GM19025 (cell line): ENCODE data around the gene AK1.

Source experiments
- ATAC-seq: cut with Tn5 transposase; IDR thresholded peaks from one replicate; pipeline ENCODE4 v1.9.1; 2021; ENCODE audit warnings: mild to moderate bottlenecking, low read depth, moderate library complexity; ENCODE audit not compliant: unreplicated experiment

AK1 gene

GRCh38 chr9:127910613-127911205, 33.2 kb upstream of the AK1 start:
- ATAC-seq, result no peak

DNA sequence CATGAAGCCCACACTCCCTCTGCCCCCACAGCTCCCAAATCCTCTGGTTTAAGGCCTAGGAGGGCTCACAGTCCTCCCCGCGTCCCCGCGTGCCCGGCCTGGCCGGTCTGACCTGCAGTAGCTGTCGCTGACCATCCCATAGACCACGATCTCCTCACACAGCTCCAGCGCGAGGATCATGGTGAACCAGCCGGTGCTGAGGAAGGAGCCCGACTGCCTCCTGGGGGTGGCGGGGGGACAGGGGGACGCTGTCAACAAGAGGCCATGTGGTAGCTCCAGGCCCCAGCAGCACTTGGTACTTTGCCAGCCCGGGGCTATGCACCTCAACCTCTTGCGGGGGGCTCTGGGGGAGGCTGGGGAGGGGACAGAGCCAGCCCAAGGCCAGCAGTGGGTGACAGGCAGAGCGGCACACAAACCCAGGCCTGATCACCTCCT, 32.4 kb upstream of the AK1 start:
- ATAC-seq, result no peak

DNA sequence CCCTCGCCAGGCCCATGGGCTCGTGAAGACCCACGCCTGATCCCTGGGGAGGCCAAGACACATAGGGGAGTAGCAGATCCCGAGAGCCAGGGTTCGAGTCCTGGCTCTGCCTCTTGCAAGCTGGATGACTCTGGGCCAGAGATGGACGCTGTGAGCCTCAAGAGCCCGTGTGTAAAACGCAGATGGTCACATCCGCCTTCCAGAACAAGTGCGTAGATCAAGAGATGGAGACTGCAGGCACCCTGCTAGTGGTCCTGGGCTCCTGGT, 31.1 kb upstream of the AK1 start:
- ATAC-seq, result no peak

- no peak for ATAC-seq
Measured at GRCh38 chr9:127907867-127908659, 30.6 kb upstream of the AK1 start.

GRCh38 chr9:127905788-127906191, 28.3 kb upstream of the AK1 start:
- ATAC-seq, result no peak

- ATAC-seq, result no peak
Measured at GRCh38 chr9:127905004-127905728, 27.7 kb upstream of the AK1 start.

DNA sequence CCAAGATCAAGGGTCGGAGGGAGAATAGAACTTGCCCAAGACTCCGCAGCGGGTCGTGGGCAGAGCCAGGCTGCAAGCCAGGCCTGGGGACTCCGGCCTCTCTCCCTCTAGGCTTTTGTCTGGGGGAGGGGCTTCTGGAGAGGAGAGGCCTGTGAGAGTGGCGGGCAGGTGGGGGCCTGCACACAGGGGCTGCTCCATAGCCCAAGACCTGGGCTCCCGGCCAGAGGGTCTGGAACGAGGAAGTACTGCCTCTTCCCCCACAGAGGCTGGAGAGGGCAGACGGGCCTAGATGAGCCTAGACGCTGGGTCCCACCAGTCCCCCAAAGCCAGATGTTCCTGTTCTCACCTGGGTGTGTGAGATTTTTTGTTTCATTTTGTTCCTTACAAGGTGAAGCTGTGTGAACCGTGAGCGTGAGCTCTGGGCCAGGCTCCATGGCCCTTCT, 27.1 kb upstream of the AK1 start:
- ATAC-seq, result no peak

GRCh38 chr9:127903557-127904475, 26.3 kb upstream of the AK1 start:
- ATAC-seq, result no peak

GRCh38 chr9:127899128-127899943, 21.9 kb upstream of the AK1 start, which contains the start of gene ST6GALNAC6:
Gene ST6GALNAC6 (minus strand): TSS chr9:127899603. CDS start chr9:127897981, 1,622 bp downstream.
- peak; percentile 70 for ATAC-seq

- ATAC-seq, result no peak
Measured at GRCh38 chr9:127898433-127899127, 21.1 kb upstream of the AK1 start.

- ATAC-seq, result no peak
Measured at GRCh38 chr9:127897193-127897692, 19.8 kb upstream of the AK1 start.

- ATAC-seq, result no peak
Measured at GRCh38 chr9:127896395-127897192, 19.1 kb upstream of the AK1 start.

DNA sequence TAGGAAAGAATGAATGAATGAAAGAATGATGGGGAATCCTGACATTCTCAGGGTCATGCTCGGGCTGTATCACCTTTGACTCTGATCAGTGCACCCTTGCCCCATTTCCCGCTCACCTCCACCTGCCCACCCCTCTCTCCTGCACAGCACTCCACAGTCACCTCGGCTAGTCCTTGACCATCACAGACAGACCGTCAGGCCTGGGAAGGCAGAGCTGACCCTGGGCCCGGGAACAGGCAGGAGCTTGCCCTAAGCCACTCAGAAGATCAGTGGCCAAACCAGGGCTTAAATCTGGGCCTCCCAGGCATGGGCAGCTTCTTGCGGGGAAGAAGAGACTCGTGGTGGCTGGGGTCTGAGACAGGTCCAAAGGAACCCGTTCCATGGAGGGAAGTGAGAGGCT, 18.3 kb upstream of the AK1 start:
- ATAC-seq, result no peak

DNA sequence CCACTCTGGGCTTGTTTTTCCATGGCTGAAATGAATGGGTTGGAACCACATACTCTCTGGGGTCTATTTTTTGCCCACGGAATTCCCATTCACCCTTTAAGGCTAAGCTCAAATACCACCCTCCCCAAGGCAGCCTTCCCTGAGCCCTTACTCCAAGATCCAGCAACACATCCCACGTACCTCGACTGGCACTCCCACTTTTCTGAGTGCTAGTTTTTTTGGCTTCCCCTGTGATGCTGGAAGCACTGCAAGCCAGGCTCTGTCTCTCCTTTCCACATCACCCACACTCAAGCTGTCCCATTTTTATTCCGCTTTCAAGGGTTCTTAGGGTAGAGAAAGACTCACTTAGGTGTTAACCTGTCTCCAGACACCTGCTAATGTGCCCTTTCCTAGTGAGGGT, 15.9 kb upstream of the AK1 start:
- ATAC-seq, result no peak

- no peak for ATAC-seq
Measured at GRCh38 chr9:127892831-127893230, 15.4 kb upstream of the AK1 start.

DNA sequence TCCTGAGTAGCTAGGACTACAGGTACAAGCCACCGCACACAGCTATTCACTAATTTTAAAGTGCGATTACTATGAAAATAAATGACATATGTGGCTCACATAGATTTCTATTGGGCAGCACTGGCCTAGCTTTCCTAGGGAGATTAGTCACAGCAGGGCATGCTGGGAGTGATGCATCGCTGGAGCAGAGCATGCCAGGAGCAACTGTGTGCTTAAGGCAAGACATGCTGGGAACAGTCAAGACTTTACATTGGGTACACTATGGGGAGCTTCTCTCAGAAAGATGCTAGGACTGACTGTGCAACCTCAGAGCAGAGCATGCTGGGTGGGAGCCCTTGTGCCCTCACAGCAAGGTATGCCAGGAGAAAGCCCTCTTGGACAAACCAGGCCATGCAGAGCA, 12.6 kb upstream of the AK1 start:
- no peak for ATAC-seq

- ATAC-seq, result no peak
Measured at GRCh38 chr9:127887792-127888191, 10.3 kb upstream of the AK1 start.

DNA sequence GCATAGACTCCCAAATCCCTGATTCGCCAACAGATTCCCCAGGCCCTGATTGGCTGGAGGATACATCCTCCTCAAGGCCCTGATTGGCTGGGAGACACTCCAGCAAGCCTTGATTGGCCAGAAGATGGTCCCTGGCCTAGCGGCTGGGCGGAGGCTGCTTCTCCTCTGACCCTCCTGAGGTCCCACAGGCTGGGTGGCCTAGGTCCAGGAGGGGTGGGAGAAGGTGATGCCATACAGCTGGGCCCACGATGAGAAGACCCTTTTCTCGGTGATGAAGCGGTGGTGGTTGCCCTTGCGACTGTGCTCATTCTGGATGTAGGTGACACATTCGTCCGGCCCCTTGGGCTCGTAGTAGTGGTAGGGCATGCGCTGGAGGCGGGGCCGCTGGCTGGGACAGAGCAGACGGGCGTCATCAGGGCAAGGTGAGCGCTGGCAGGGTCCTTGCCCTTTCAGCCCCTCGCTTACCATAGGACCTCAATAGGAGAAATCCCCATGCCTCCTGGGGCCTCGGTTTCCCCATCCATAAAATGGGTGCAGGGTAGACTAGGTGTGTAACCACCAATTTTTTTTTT, 9.0 kb upstream of the AK1 start:
- ATAC-seq, result no peak
